Measurements from ENCODE around the gene MYCBPAP. TPM values are rescaled to one million over a fixed set of nuclear protein-coding genes. Genes with fewer than 3 reads are reported as not detected.

MYCBPAP gene
- total and polyA plus RNA-seq, 2 donors from 2014 or later, result 0.72 to 2.9 TPM

GRCh38 chr17:50464121-50464520 lies 44.1 kb upstream of the MYCBPAP start:
- Histone ChIP-seq H3K27me3 (ENCODE audit: control insufficient read depth, insufficient read depth, low read length) (no peaks in the 10 kb centered on the region), H3K4me3 (ENCODE audit: low read length in 3 of 3) (no peak overlapping the region), H3K4me1 (ENCODE audit: control insufficient read depth in 2 of 3, insufficient read depth in 2 of 3, low read depth in 1 of 3, low read length in 3 of 3) (peaks cover 0 to 6% (median 5%) of the 10 kb centered on the region in 3 donors), H3K27ac (ENCODE audit: low read depth in 2 of 2, low read length in 2 of 2) (no peak overlapping the region), H3K9ac (ENCODE audit: low read length in 3 of 3) (no peak overlapping the region), H3K36me3 (ENCODE audit: control insufficient read depth in 2 of 3, insufficient read depth in 3 of 3, low read length in 3 of 3) (peaks cover 0 to 23% (median 9%) of the 10 kb centered on the region in 3 donors), H3K9me3 (ENCODE audit: control insufficient read depth in 2 of 3, insufficient read depth in 1 of 3, low read length in 3 of 3) (no peaks in the 10 kb centered on the region)
- FAIRE-seq, result no peak
- intact Hi-C loops (cut with DNase I), result no loop called here
- no peak for TF ChIP-seq CTCF (IDR thresholded peaks at IDR 0.05; ENCODE audit: borderline replicate concordance, extremely low read depth, insufficient read depth)
- DNase-seq, result no peak

GRCh38 chr17:50464736-50465135 lies 43.5 kb upstream of the MYCBPAP start:
- Histone ChIP-seq H3K36me3 (ENCODE audit: control insufficient read depth in 2 of 3, insufficient read depth in 3 of 3, low read length in 3 of 3) (peaks cover 0 to 23% (median 9%) of the 10 kb centered on the region in 3 donors), H3K4me3 (ENCODE audit: low read length in 3 of 3) (no peak overlapping the region), H3K27ac (ENCODE audit: low read depth in 2 of 2, low read length in 2 of 2) (no peak overlapping the region), H3K9me3 (ENCODE audit: control insufficient read depth in 2 of 3, insufficient read depth in 1 of 3, low read length in 3 of 3) (no peaks in the 10 kb centered on the region), H3K27me3 (ENCODE audit: control insufficient read depth, insufficient read depth, low read length) (no peaks in the 10 kb centered on the region), H3K9ac (ENCODE audit: low read length in 3 of 3) (no peak overlapping the region), H3K4me1 (ENCODE audit: control insufficient read depth in 2 of 3, insufficient read depth in 2 of 3, low read depth in 1 of 3, low read length in 3 of 3) (peaks cover 0 to 6% (median 5%) of the 10 kb centered on the region in 3 donors)
- DNase-seq (no peak), FAIRE-seq (no peak)
- intact Hi-C loops (cut with DNase I), result no loop called here
- no peak for TF ChIP-seq CTCF (IDR thresholded peaks at IDR 0.05; ENCODE audit: borderline replicate concordance, extremely low read depth, insufficient read depth)

- intact Hi-C loops (cut with DNase I), result no loop called here
- Histone ChIP-seq H3K4me1 (ENCODE audit: control insufficient read depth in 2 of 3, insufficient read depth in 2 of 3, low read depth in 1 of 3, low read length in 3 of 3) (peaks cover 0 to 8% (median 5%) of the 10 kb centered on the region in 3 donors), H3K27ac (ENCODE audit: low read depth in 2 of 2, low read length in 2 of 2) (no peak overlapping the region), H3K9me3 (ENCODE audit: control insufficient read depth in 2 of 3, insufficient read depth in 1 of 3, low read length in 3 of 3) (no peaks in the 10 kb centered on the region), H3K9ac (ENCODE audit: low read length in 3 of 3) (no peak overlapping the region), H3K4me3 (ENCODE audit: low read length in 3 of 3) (no peak overlapping the region), H3K27me3 (ENCODE audit: control insufficient read depth, insufficient read depth, low read length) (no peaks in the 10 kb centered on the region), H3K36me3 (ENCODE audit: control insufficient read depth in 2 of 3, insufficient read depth in 3 of 3, low read length in 3 of 3) (peaks cover 0 to 23% (median 8%) of the 10 kb centered on the region in 3 donors)
- DNase-seq, result no peak
- FAIRE-seq, result no peak
- no peak for TF ChIP-seq CTCF (IDR thresholded peaks at IDR 0.05; ENCODE audit: borderline replicate concordance, extremely low read depth, insufficient read depth)
These were observed 43.1 kb upstream of the MYCBPAP start for GRCh38 chr17:50465171-50465570.

- no peaks in the 10 kb centered on the region for H3K27me3 ChIP-seq (ENCODE audit: control insufficient read depth, insufficient read depth, low read length)
- FAIRE-seq, result no peak
- no peak overlapping the region for H3K9ac ChIP-seq (ENCODE audit: low read length in 3 of 3)
- intact Hi-C loops (cut with DNase I), result no loop called here
- H3K36me3 ChIP-seq (ENCODE audit: control insufficient read depth in 2 of 3, insufficient read depth in 3 of 3, low read length in 3 of 3), result peaks cover 0 to 23% (median 3%) of the 10 kb centered on the region in 3 donors
- no peaks in the 10 kb centered on the region for H3K9me3 ChIP-seq (ENCODE audit: control insufficient read depth in 2 of 3, insufficient read depth in 1 of 3, low read length in 3 of 3)
- no peak overlapping the region for H3K4me3 ChIP-seq (ENCODE audit: low read length in 3 of 3)
- no peak overlapping the region for H3K27ac ChIP-seq (ENCODE audit: low read depth in 2 of 2, low read length in 2 of 2)
- peaks cover 0 to 7% (median 4%) of the 10 kb centered on the region in 3 donors for H3K4me1 ChIP-seq (ENCODE audit: control insufficient read depth in 2 of 3, insufficient read depth in 2 of 3, low read depth in 1 of 3, low read length in 3 of 3)
- no peak for DNase-seq
- no peak for TF ChIP-seq CTCF (IDR thresholded peaks at IDR 0.05; ENCODE audit: borderline replicate concordance, extremely low read depth, insufficient read depth)
These were observed 42.6 kb upstream of the MYCBPAP start for GRCh38 chr17:50465635-50466034.

Measured in kidney (tissue), 14 donors.